GM12892 (cell line): ENCODE measurements around the gene CPSF6.
"Not testable (repeated sequence)": the region's sequence is repeated elsewhere in the genome, so short reads cannot be mapped to it uniquely, and the experiment has no call there.

Experiments
- POLR2A ChIP-seq: IDR thresholded peaks from 2 replicates; pipeline ENCODE4 v1.6.1; 2011; ENCODE audit warnings: low read depth, low read length, control low read depth
- POLR2AphosphoS5 ChIP-seq: IDR thresholded peaks from 2 replicates; pipeline ENCODE4 v1.6.1; 2011; ENCODE audit warnings: low read depth, low read length, control low read depth
- TAF1 ChIP-seq: IDR thresholded peaks from 2 replicates; pipeline ENCODE4 v1.6.1; 2011; ENCODE audit warnings: low read depth, mild to moderate bottlenecking, control low read depth, low read length, borderline replicate concordance

GRCh38 chr12:69265633-69266032 is 26.3 kb downstream of the CPSF6 start:
- TF ChIP-seq TAF1, POLR2A, POLR2AphosphoS5: not testable (repeated sequence)
